ENCODE data around the gene UBALD1. TPM values are rescaled to one million over a fixed set of nuclear protein-coding genes. Genes with fewer than 3 reads are reported as not detected.

UBALD1 gene
- total and polyA plus RNA-seq, 9 of the 15 experiments (the other 6 are each of a cell fraction or from before 2014, with no cell fraction given), result 1.3 to 38.0 (median 6.2) TPM; not detected in 2

DNA sequence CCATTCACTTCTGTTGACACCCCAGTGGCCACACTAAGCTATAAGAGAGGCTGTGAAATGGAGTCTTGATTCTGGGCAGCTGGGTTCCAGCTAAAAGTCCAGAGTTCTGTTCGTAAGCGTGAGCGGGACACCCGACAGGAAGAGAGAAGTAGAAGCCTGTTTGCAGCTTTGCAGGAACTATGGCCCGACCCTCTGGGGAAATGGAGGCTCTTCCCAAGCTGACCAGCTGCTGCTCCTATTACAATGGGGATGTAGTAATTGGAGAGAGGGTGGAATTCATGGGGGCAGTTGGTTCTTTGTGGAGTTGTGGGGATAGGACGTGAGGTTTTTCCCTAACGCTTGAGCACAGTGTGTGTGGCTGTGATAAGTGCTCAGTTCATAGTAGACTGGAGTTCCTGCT is 28.4 kb downstream of the UBALD1 start:
- no peaks in the 10 kb centered on the region for H3K36me3 ChIP-seq (ENCODE audit: control insufficient read depth, insufficient read depth, low read length)
- POLR2A ChIA-PET, result interaction anchor here (1.0 to 1.1 kb wide), 3 partner anchors 18 to 75 kb away, joined by 3 to 4 read pairs (median 3); no protein-coding TSS in a partner anchor
- peaks cover 7% of the 10 kb centered on the region for H3K9me3 ChIP-seq (replicated peaks; ENCODE audit: control insufficient read depth, insufficient read depth, low read depth, low read length)
- no peak overlapping the region for H3K4me2 ChIP-seq (ENCODE audit: insufficient read depth, low read length)
- H3K27ac ChIP-seq (ENCODE audit: extremely low read depth, low read depth, low read length), result no peak overlapping the region
- no peak overlapping the region for H3K4me3 ChIP-seq
- in situ Hi-C loops (cut with MboI) (loop anchor here (5.0 kb wide), 1 partner anchor 64 kb away; no protein-coding TSS in a partner anchor), intact Hi-C loops (cut with micrococcal nuclease) (no loop called here)
- no TSS peak for BruUV-seq (replicated peaks)
- DNase-seq (ENCODE audit: extremely low read depth in 1 of 4, low spot score in 3 of 4), result peak in 1 of 4 experiments; percentile 9
- CTCF ChIA-PET (ENCODE audit: low intra/inter-chr PET ratio), result interaction anchor here (1.8 kb wide), 1 partner anchor 68 kb away, joined by 10 read pairs; no protein-coding TSS in a partner anchor
- H2AFZ ChIP-seq (ENCODE audit: low read depth, low read length), result peak overlapping the region; percentile 68; the same call in 1 of the 2 replicates
- peaks cover 23 to 56% of the 10 kb centered on the region in 2 experiments; a peak in 4 of 5 replicates for H3K27me3 ChIP-seq (ENCODE audit: control insufficient read depth in 2 of 2, insufficient read depth in 2 of 2, low read length in 2 of 2)
- WGBS (ENCODE audit: insufficient coverage, low coverage, missing lambda C conversion rate), result 4% methylated on average over 7 of the region's 7 CpGs
- 0 out of 2 replicates have a peak, but pooled peaks cover 4% of the 10 kb centered on the region for H4K20me1 ChIP-seq (replicated peaks; ENCODE audit: control insufficient read depth, insufficient read depth, low read length)
- no peak for ATAC-seq
- no peaks in the 10 kb centered on the region for H3K79me2 ChIP-seq (ENCODE audit: control insufficient read depth, insufficient read depth, low read length)
- peaks cover 0 to 8% of the 10 kb centered on the region in 2 experiments; a peak in 1 of 5 replicates for H3K4me1 ChIP-seq (replicated peaks in 1 of 2; ENCODE audit: control insufficient read depth in 2 of 2, insufficient read depth in 2 of 2, low read length in 2 of 2)
- FAIRE-seq, result no peak
- H3K9me1 ChIP-seq (ENCODE audit: control insufficient read depth, insufficient read depth, low read length), result no peaks in the 10 kb centered on the region
- peak overlapping the region in 1 of 2 experiments; percentile 8; a peak in 1 of 4 replicates for H3K9ac ChIP-seq (ENCODE audit: insufficient read depth in 1 of 2, low read depth in 2 of 2, low read length in 2 of 2)
- TF ChIP-seq, protein P1, sequence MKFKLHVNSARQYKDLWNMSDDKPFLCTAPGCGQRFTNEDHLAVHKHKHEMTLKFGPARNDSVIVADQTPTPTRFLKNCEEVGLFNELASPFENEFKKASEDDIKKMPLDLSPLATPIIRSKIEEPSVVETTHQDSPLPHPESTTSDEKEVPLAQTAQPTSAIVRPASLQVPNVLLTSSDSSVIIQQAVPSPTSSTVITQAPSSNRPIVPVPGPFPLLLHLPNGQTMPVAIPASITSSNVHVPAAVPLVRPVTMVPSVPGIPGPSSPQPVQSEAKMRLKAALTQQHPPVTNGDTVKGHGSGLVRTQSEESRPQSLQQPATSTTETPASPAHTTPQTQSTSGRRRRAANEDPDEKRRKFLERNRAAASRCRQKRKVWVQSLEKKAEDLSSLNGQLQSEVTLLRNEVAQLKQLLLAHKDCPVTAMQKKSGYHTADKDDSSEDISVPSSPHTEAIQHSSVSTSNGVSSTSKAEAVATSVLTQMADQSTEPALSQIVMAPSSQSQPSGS (CRISPR knock-in tag; IDR thresholded peaks at IDR 0.05), result no peak
- TF ChIP-seq ZNF507 (tag; conservative IDR thresholded peaks at IDR 0.05) (no peak), ZNF583 (CRISPR knock-in tag; IDR thresholded peaks at IDR 0.05) (no peak), XRCC3 (IDR thresholded peaks at IDR 0.05) (no peak), ZNF217 (CRISPR knock-in tag; IDR thresholded peaks at IDR 0.05) (no peak), TRIM28 (IDR thresholded peaks at IDR 0.05) (no peak), CBX3 (IDR thresholded peaks at IDR 0.05; ENCODE audit: borderline replicate concordance in 1 of 2, low read length in 2 of 2) (no peak), RFX5 (IDR thresholded peaks at IDR 0.05; ENCODE audit: low read depth, low read length) (no peak), RBM22 (IDR thresholded peaks at IDR 0.05; ENCODE audit: low read depth, low read length, poor library complexity, severe bottlenecking) (no peak), ZFPM2 (CRISPR knock-in tag; IDR thresholded peaks at IDR 0.05) (no peak), FOS (IDR thresholded peaks at IDR 0.05; ENCODE audit: extremely low read depth, insufficient read length) (no peak), TSC22D4 (tag; IDR thresholded peaks at IDR 0.05) (no peak), ZC3H11A (IDR thresholded peaks at IDR 0.05; ENCODE audit: low read depth, low read length) (no peak)
- TF ChIP-seq, protein P2, sequence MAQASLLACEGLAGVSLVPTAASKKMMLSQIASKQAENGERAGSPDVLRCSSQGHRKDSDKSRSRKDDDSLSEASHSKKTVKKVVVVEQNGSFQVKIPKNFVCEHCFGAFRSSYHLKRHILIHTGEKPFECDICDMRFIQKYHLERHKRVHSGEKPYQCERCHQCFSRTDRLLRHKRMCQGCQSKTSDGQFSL (CRISPR knock-in tag; IDR thresholded peaks at IDR 0.05), result no peak
- TF ChIP-seq, protein P2 (tag; IDR thresholded peaks at IDR 0.05), result no peak
- TF ChIP-seq, protein P3, sequence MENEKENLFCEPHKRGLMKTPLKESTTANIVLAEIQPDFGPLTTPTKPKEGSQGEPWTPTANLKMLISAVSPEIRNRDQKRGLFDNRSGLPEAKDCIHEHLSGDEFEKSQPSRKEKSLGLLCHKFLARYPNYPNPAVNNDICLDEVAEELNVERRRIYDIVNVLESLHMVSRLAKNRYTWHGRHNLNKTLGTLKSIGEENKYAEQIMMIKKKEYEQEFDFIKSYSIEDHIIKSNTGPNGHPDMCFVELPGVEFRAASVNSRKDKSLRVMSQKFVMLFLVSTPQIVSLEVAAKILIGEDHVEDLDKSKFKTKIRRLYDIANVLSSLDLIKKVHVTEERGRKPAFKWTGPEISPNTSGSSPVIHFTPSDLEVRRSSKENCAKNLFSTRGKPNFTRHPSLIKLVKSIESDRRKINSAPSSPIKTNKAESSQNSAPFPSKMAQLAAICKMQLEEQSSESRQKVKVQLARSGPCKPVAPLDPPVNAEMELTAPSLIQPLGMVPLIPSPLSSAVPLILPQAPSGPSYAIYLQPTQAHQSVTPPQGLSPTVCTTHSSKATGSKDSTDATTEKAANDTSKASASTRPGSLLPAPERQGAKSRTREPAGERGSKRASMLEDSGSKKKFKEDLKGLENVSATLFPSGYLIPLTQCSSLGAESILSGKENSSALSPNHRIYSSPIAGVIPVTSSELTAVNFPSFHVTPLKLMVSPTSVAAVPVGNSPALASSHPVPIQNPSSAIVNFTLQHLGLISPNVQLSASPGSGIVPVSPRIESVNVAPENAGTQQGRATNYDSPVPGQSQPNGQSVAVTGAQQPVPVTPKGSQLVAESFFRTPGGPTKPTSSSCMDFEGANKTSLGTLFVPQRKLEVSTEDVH (IDR thresholded peaks at IDR 0.05; ENCODE audit: low read depth, partially characterized antibody), result no peak
